ENCODE data around the gene SENP2.
"Not testable (repeated sequence)": the region's sequence is repeated elsewhere in the genome, so short reads cannot be mapped to it uniquely, and the experiment has no call there.

SENP2 gene

GRCh38 chr3:185586686-185587039 lies 568 bp downstream of the SENP2 start:
- no peak for DNase-seq (ENCODE audit: low read depth, low spot score)

GRCh38 chr3:185594073-185594472 lies 8.0 kb downstream of the SENP2 start:
- DNase-seq (ENCODE audit: low read depth, low spot score): no peak

- no peak for DNase-seq (ENCODE audit: low read depth, low spot score)
Measured at GRCh38 chr3:185595526-185595925, 9.4 kb downstream of the SENP2 start.

GRCh38 chr3:185605566-185605965 lies 19.5 kb downstream of the SENP2 start:
- no peak for DNase-seq (ENCODE audit: low read depth, low spot score)

- DNase-seq (ENCODE audit: low read depth, low spot score): no peak
Measured at GRCh38 chr3:185606196-185606595, 20.1 kb downstream of the SENP2 start.

GRCh38 chr3:185613016-185613415 lies 26.9 kb downstream of the SENP2 start:
- no peak for DNase-seq (ENCODE audit: low read depth, low spot score)

GRCh38 chr3:185623939-185624665 lies 38.0 kb downstream of the SENP2 start:
- DNase-seq (ENCODE audit: low read depth, low spot score): no peak

GRCh38 chr3:185625784-185626183 lies 39.7 kb downstream of the SENP2 start:
- no peak for DNase-seq (ENCODE audit: low read depth, low spot score)

- DNase-seq (ENCODE audit: low read depth, low spot score): no peak
Measured at GRCh38 chr3:185629554-185630181, 43.6 kb downstream of the SENP2 start.

- no peak for DNase-seq (ENCODE audit: low read depth, low spot score)
Measured at GRCh38 chr3:185630182-185630622, 44.1 kb downstream of the SENP2 start.

GRCh38 chr3:185631108-185631507 lies 45.0 kb downstream of the SENP2 start:
- DNase-seq (ENCODE audit: low read depth, low spot score): no peak

- DNase-seq (ENCODE audit: low read depth, low spot score): no peak
Measured at GRCh38 chr3:185631508-185632206, 45.6 kb downstream of the SENP2 start.

- DNase-seq (ENCODE audit: low read depth, low spot score): no peak
Measured at GRCh38 chr3:185632996-185633395, 46.9 kb downstream of the SENP2 start.

- no peak for DNase-seq (ENCODE audit: low read depth, low spot score)
Measured at GRCh38 chr3:185637388-185637787, 51.3 kb downstream of the SENP2 start.

- DNase-seq (ENCODE audit: low read depth, low spot score): not testable (repeated sequence)
Measured at GRCh38 chr3:185638651-185639050, 52.6 kb downstream of the SENP2 start.

GRCh38 chr3:185639632-185640206 lies 53.6 kb downstream of the SENP2 start:
- DNase-seq (ENCODE audit: low read depth, low spot score): no peak

- no peak for DNase-seq (ENCODE audit: low read depth, low spot score)
Measured at GRCh38 chr3:185640308-185640707, 54.2 kb downstream of the SENP2 start.

GRCh38 chr3:185645191-185645590 lies 59.1 kb downstream of the SENP2 start:
- not testable (repeated sequence) for DNase-seq (ENCODE audit: low read depth, low spot score)

GRCh38 chr3:185645596-185646381 lies 59.7 kb downstream of the SENP2 start:
- DNase-seq (ENCODE audit: low read depth, low spot score): no peak

- DNase-seq (ENCODE audit: low read depth, low spot score): no peak
Measured at GRCh38 chr3:185646382-185647133, 60.5 kb downstream of the SENP2 start.
